Fibroblast of pulmonary artery (primary cell): ENCODE results near the gene BFSP2.

Source experiments
- DNase-seq: peaks from one replicate; pipeline ENCODE4 v3.0.0-alpha.2; 2010; ENCODE audit warnings: low read depth
- H3K4me3 ChIP-seq: replicated peaks from 2 replicates; pipeline ENCODE4 v1.5.1; 2011; ENCODE audit warnings: low read depth, mild to moderate bottlenecking, control low read depth, low read length, moderate library complexity
- CTCF ChIP-seq: IDR thresholded peaks from 2 replicates; pipeline ENCODE4 v1.5.1; 2011; ENCODE audit warnings: mild to moderate bottlenecking, control low read depth, low read length, inconsistent platforms; ENCODE audit errors: missing control alignments

BFSP2 gene

DNA sequence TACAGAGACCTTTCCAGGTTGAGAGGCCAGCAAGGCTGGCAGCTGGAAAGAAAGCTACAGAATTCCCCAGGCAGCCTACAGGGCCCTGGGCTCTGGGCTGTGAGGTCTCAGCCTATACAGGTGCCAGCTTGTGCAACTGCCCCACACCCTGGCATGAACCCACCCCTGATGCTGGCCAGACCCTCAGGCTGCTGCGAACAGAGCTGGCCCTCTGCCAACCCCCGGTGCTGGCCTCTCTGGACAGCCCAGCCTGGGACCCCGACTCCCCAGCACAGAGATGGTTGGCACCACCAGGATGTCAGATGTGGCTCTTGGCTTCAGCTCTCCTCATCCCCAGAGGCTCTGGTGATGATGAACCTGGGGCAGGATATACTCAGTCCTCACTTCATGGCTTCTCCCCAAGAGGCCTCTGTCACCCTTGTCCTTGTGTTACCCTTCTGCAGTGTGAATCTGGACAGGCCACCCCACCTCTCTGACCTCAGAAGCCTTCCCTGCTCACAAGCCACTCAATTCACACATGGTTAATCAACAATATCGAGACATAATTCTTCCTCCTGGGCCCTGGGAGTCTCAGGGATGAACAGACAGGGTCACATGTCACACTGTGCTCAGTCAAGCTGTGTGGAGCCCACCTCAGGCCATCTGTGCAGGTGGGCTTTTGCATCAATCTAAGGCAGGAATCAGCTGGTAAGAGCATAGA is 11.0 kb upstream of the BFSP2 start:
- TF ChIP-seq CTCF = no peak
- no peak overlapping the region for H3K4me3 ChIP-seq
- DNase-seq = no peak

DNA sequence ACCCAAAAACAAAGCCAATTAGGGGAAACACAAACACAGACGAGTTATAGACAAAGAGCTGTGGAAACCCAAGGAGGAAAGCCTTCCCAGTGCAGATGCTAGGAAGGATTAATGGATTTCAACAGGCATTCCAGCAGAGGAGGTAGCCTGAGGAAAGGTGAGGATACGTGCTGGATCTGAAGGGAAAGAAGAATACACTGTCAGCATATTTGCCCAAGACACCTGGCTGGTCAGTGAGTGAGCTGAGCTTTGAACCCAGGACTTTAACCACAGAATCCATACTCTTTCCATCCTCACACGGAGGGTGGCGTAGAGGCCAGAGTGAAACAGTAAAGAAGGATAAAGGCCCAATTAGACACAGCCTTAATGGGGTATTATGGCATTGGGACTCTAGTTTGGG is 9.1 kb upstream of the BFSP2 start:
- H3K4me3 ChIP-seq = no peak overlapping the region
- no peak for DNase-seq
- no peak for TF ChIP-seq CTCF

GRCh38 chr3:133393204-133393603 is 6.7 kb upstream of the BFSP2 start:
- no peak for DNase-seq
- TF ChIP-seq CTCF = no peak
- no peak overlapping the region for H3K4me3 ChIP-seq

GRCh38 chr3:133393691-133394474 is 6.0 kb upstream of the BFSP2 start:
- no peak for TF ChIP-seq CTCF
- no peak overlapping the region for H3K4me3 ChIP-seq
- peak; percentile 32 for DNase-seq

- DNase-seq = peak; percentile 11
- no peak overlapping the region for H3K4me3 ChIP-seq
- TF ChIP-seq CTCF = no peak
Measured at GRCh38 chr3:133394561-133395311, 5.1 kb upstream of the BFSP2 start.

GRCh38 chr3:133396906-133397305 is 3.0 kb upstream of the BFSP2 start:
- TF ChIP-seq CTCF = no peak
- H3K4me3 ChIP-seq = no peak overlapping the region
- no peak for DNase-seq
